ENCODE measurements around the gene CLINT1. TPM values are rescaled to one million over a fixed set of nuclear protein-coding genes. Genes with fewer than 3 reads are reported as not detected.

CLINT1 gene
- total and polyA plus RNA-seq, 2 donors: 44.7 to 54.1 TPM

GRCh38 chr5:157793301-157793700 is 65.6 kb downstream of the CLINT1 start:
- Histone ChIP-seq H3K4me3 (ENCODE audit: low read length in 2 of 2) (no peak overlapping the region), H3K27me3 (ENCODE audit: control insufficient read depth in 2 of 2, insufficient read depth in 1 of 2, low read length in 1 of 2) (no peaks in the 10 kb centered on the region), H3K9me3 (ENCODE audit: control insufficient read depth in 2 of 2, insufficient read depth in 1 of 2, low read length in 1 of 2) (no peaks in the 10 kb centered on the region), H3K36me3 (ENCODE audit: control insufficient read depth in 2 of 2, insufficient read depth in 2 of 2, low read length in 1 of 2) (peaks cover 19 to 47% of the 10 kb centered on the region in 2 donors), H3K27ac (ENCODE audit: low read depth in 1 of 2, low read length in 1 of 2) (no peak overlapping the region), H3K4me1 (ENCODE audit: control insufficient read depth in 2 of 2, insufficient read depth in 2 of 2, low read length in 2 of 2) (no peaks in the 10 kb centered on the region)
- DNase-seq (ENCODE audit: low read depth in 6 of 9, low spot score in 9 of 9): no peak
- 97% methylated on average over 4 of the region's 4 CpGs for WGBS

GRCh38 chr5:157785801-157786200 is 73.1 kb downstream of the CLINT1 start:
- Histone ChIP-seq H3K27me3 (ENCODE audit: control insufficient read depth in 2 of 2, insufficient read depth in 1 of 2, low read length in 1 of 2) (no peaks in the 10 kb centered on the region), H3K27ac (ENCODE audit: low read depth in 1 of 2, low read length in 1 of 2) (no peak overlapping the region), H3K4me1 (ENCODE audit: control insufficient read depth in 2 of 2, insufficient read depth in 2 of 2, low read length in 2 of 2) (no peaks in the 10 kb centered on the region), H3K9me3 (ENCODE audit: control insufficient read depth in 2 of 2, insufficient read depth in 1 of 2, low read length in 1 of 2) (no peaks in the 10 kb centered on the region), H3K4me3 (ENCODE audit: low read length in 2 of 2) (no peak overlapping the region), H3K36me3 (ENCODE audit: control insufficient read depth in 2 of 2, insufficient read depth in 2 of 2, low read length in 1 of 2) (peaks cover 8 to 40% of the 10 kb centered on the region in 2 donors)
- WGBS: 97% methylated on average over 3 of the region's 3 CpGs
- no peak for DNase-seq (ENCODE audit: low read depth in 6 of 9, low spot score in 9 of 9)

- Histone ChIP-seq H3K4me1 (ENCODE audit: control insufficient read depth in 2 of 2, insufficient read depth in 2 of 2, low read length in 2 of 2) (no peaks in the 10 kb centered on the region), H3K27ac (ENCODE audit: low read depth in 1 of 2, low read length in 1 of 2) (no peak overlapping the region), H3K9me3 (ENCODE audit: control insufficient read depth in 2 of 2, insufficient read depth in 1 of 2, low read length in 1 of 2) (no peaks in the 10 kb centered on the region), H3K4me3 (ENCODE audit: low read length in 2 of 2) (no peak overlapping the region), H3K27me3 (ENCODE audit: control insufficient read depth in 2 of 2, insufficient read depth in 1 of 2, low read length in 1 of 2) (no peaks in the 10 kb centered on the region), H3K36me3 (ENCODE audit: control insufficient read depth in 2 of 2, insufficient read depth in 2 of 2, low read length in 1 of 2) (no peaks in the 10 kb centered on the region)
- no peak for DNase-seq (ENCODE audit: low read depth in 6 of 9, low spot score in 9 of 9)
- WGBS: 94% methylated on average over 6 of the region's 6 CpGs
Measured at GRCh38 chr5:157779221-157779620, 79.7 kb downstream of the CLINT1 start.

GRCh38 chr5:157778121-157778805 is 80.7 kb downstream of the CLINT1 start:
- Histone ChIP-seq H3K27ac (ENCODE audit: low read depth in 1 of 2, low read length in 1 of 2) (no peak overlapping the region), H3K9me3 (ENCODE audit: control insufficient read depth in 2 of 2, insufficient read depth in 1 of 2, low read length in 1 of 2) (no peaks in the 10 kb centered on the region), H3K4me1 (ENCODE audit: control insufficient read depth in 2 of 2, insufficient read depth in 2 of 2, low read length in 2 of 2) (no peaks in the 10 kb centered on the region), H3K4me3 (ENCODE audit: low read length in 2 of 2) (no peak overlapping the region), H3K27me3 (ENCODE audit: control insufficient read depth in 2 of 2, insufficient read depth in 1 of 2, low read length in 1 of 2) (no peaks in the 10 kb centered on the region), H3K36me3 (ENCODE audit: control insufficient read depth in 2 of 2, insufficient read depth in 2 of 2, low read length in 1 of 2) (no peaks in the 10 kb centered on the region)
- WGBS: 61% methylated on average over 8 of the region's 8 CpGs
- DNase-seq (ENCODE audit: low read depth in 6 of 9, low spot score in 9 of 9): peak in 2 of 9 donors; percentile 4 to 30

- Histone ChIP-seq H3K4me1 (ENCODE audit: control insufficient read depth in 2 of 2, insufficient read depth in 2 of 2, low read length in 2 of 2) (no peaks in the 10 kb centered on the region), H3K4me3 (ENCODE audit: low read length in 2 of 2) (no peak overlapping the region), H3K27ac (ENCODE audit: low read depth in 1 of 2, low read length in 1 of 2) (no peak overlapping the region), H3K27me3 (ENCODE audit: control insufficient read depth in 2 of 2, insufficient read depth in 1 of 2, low read length in 1 of 2) (no peaks in the 10 kb centered on the region), H3K9me3 (ENCODE audit: control insufficient read depth in 2 of 2, insufficient read depth in 1 of 2, low read length in 1 of 2) (peaks cover 0 to 3% of the 10 kb centered on the region in 2 donors), H3K36me3 (ENCODE audit: control insufficient read depth in 2 of 2, insufficient read depth in 2 of 2, low read length in 1 of 2) (no peaks in the 10 kb centered on the region)
- WGBS: 95% methylated on average over 10 of the region's 10 CpGs
- no peak for DNase-seq (ENCODE audit: low read depth in 6 of 9, low spot score in 9 of 9)
Measured at GRCh38 chr5:157772127-157772526, 86.8 kb downstream of the CLINT1 start.

GRCh38 chr5:157770665-157771064 is 88.3 kb downstream of the CLINT1 start:
- WGBS: 97% methylated on average over 4 of the region's 4 CpGs
- H3K27ac ChIP-seq (ENCODE audit: low read depth in 1 of 2, low read length in 1 of 2): no peak overlapping the region
- no peak overlapping the region for H3K4me3 ChIP-seq (ENCODE audit: low read length in 2 of 2)
- peaks cover 0 to 3% of the 10 kb centered on the region in 2 donors for H3K9me3 ChIP-seq (ENCODE audit: control insufficient read depth in 2 of 2, insufficient read depth in 1 of 2, low read length in 1 of 2)
- H3K36me3 ChIP-seq (ENCODE audit: control insufficient read depth in 2 of 2, insufficient read depth in 2 of 2, low read length in 1 of 2): no peaks in the 10 kb centered on the region
- no peak for DNase-seq (ENCODE audit: low read depth in 6 of 9, low spot score in 9 of 9)
- no peaks in the 10 kb centered on the region for H3K4me1 ChIP-seq (ENCODE audit: control insufficient read depth in 2 of 2, insufficient read depth in 2 of 2, low read length in 2 of 2)
- H3K27me3 ChIP-seq (ENCODE audit: control insufficient read depth in 2 of 2, insufficient read depth in 1 of 2, low read length in 1 of 2): no peaks in the 10 kb centered on the region

- no peak for DNase-seq (ENCODE audit: low read depth in 6 of 9, low spot score in 9 of 9)
- no peaks in the 10 kb centered on the region for H3K4me1 ChIP-seq (ENCODE audit: control insufficient read depth in 2 of 2, insufficient read depth in 2 of 2, low read length in 2 of 2)
- no peak overlapping the region for H3K4me3 ChIP-seq (ENCODE audit: low read length in 2 of 2)
- H3K9me3 ChIP-seq (ENCODE audit: control insufficient read depth in 2 of 2, insufficient read depth in 1 of 2, low read length in 1 of 2): peaks cover 0 to 3% of the 10 kb centered on the region in 2 donors
- no peaks in the 10 kb centered on the region for H3K36me3 ChIP-seq (ENCODE audit: control insufficient read depth in 2 of 2, insufficient read depth in 2 of 2, low read length in 1 of 2)
- WGBS: 99% methylated on average over 3 of the region's 3 CpGs
- H3K27me3 ChIP-seq (ENCODE audit: control insufficient read depth in 2 of 2, insufficient read depth in 1 of 2, low read length in 1 of 2): no peaks in the 10 kb centered on the region
- no peak overlapping the region for H3K27ac ChIP-seq (ENCODE audit: low read depth in 1 of 2, low read length in 1 of 2)
Measured at GRCh38 chr5:157767689-157768088, 91.3 kb downstream of the CLINT1 start.

- H3K27ac ChIP-seq (ENCODE audit: low read depth in 1 of 2, low read length in 1 of 2): no peak overlapping the region
- DNase-seq (ENCODE audit: low read depth in 6 of 9, low spot score in 9 of 9): no peak
- H3K4me3 ChIP-seq (ENCODE audit: low read length in 2 of 2): no peak overlapping the region
- no peaks in the 10 kb centered on the region for H3K36me3 ChIP-seq (ENCODE audit: control insufficient read depth in 2 of 2, insufficient read depth in 2 of 2, low read length in 1 of 2)
- no peaks in the 10 kb centered on the region for H3K4me1 ChIP-seq (ENCODE audit: control insufficient read depth in 2 of 2, insufficient read depth in 2 of 2, low read length in 2 of 2)
- peaks cover 0 to 3% of the 10 kb centered on the region in 2 donors for H3K9me3 ChIP-seq (ENCODE audit: control insufficient read depth in 2 of 2, insufficient read depth in 1 of 2, low read length in 1 of 2)
- WGBS: 91% methylated on average over 1 of the region's 1 CpG
- no peaks in the 10 kb centered on the region for H3K27me3 ChIP-seq (ENCODE audit: control insufficient read depth in 2 of 2, insufficient read depth in 1 of 2, low read length in 1 of 2)
Measured at GRCh38 chr5:157766902-157767301, 92.0 kb downstream of the CLINT1 start.

GRCh38 chr5:157766442-157766841 is 92.5 kb downstream of the CLINT1 start:
- Histone ChIP-seq H3K27ac (ENCODE audit: low read depth in 1 of 2, low read length in 1 of 2) (no peak overlapping the region), H3K4me1 (ENCODE audit: control insufficient read depth in 2 of 2, insufficient read depth in 2 of 2, low read length in 2 of 2) (no peaks in the 10 kb centered on the region), H3K27me3 (ENCODE audit: control insufficient read depth in 2 of 2, insufficient read depth in 1 of 2, low read length in 1 of 2) (no peaks in the 10 kb centered on the region), H3K36me3 (ENCODE audit: control insufficient read depth in 2 of 2, insufficient read depth in 2 of 2, low read length in 1 of 2) (no peaks in the 10 kb centered on the region), H3K4me3 (ENCODE audit: low read length in 2 of 2) (no peak overlapping the region), H3K9me3 (ENCODE audit: control insufficient read depth in 2 of 2, insufficient read depth in 1 of 2, low read length in 1 of 2) (peaks cover 0 to 3% of the 10 kb centered on the region in 2 donors)
- WGBS: 97% methylated on average over 7 of the region's 7 CpGs
- no peak for DNase-seq (ENCODE audit: low read depth in 6 of 9, low spot score in 9 of 9)
